ENCODE data around the gene SH3PXD2B.

DNA sequence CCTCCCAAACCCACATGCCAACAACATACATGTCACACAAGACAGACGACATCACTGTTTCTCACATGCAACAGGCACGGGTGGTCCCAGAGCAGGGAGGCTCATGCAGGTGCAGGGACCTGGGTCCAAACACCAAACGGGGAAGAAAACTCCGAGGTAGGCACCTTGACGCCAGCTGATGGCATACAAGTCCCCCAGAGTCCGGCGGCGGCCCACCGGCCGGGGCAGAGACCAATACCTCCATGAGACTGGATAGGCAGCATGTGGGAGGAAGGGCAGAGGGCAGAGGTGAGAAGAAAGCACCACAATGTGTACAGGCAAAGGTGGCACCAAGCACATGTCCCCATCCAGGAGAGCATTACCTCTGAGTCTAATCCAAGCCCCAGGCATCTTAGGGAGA, 97.8 kb downstream of the SH3PXD2B start:
- no peak for TF ChIP-seq POLR2A (IDR thresholded peaks at IDR 0.05; ENCODE audit: low read depth, low read length)
- no peak for TF ChIP-seq POLR2AphosphoS5 (IDR thresholded peaks at IDR 0.05; ENCODE audit: low read depth, low read length)

All from GM12892 (cell line).